Spinal cord (tissue), 10 donors: ENCODE measurements around the gene TOMM34. TPM values are rescaled to one million over a fixed set of nuclear protein-coding genes. Genes with fewer than 3 reads are reported as not detected.

Source experiments
- DNase-seq, 6 donors: peaks; one replicate each; pipeline versions ENCODE4 v3.0.0 to v3.0.0-alpha.2; 2013 to 2015; ENCODE audit warnings: low spot score in 6 of 6, low read depth in 4 of 6
- H3K27ac ChIP-seq: one replicate; pipeline ENCODE4 v1.5.1; 2013; ENCODE audit warnings: low read depth, low read length, control low read depth
- H3K27me3 ChIP-seq: one replicate; pipeline ENCODE4 v1.6.1; 2013; ENCODE audit warnings: low read length; ENCODE audit not compliant: control insufficient read depth, insufficient read depth
- H3K36me3 ChIP-seq: one replicate; pipeline ENCODE4 v1.6.1; 2013; ENCODE audit warnings: low read length; ENCODE audit not compliant: control insufficient read depth, insufficient read depth
- H3K4me1 ChIP-seq: one replicate; pipeline ENCODE4 v1.6.1; 2013; ENCODE audit warnings: low read length; ENCODE audit not compliant: control insufficient read depth, insufficient read depth
- H3K4me3 ChIP-seq: one replicate; pipeline ENCODE4 v1.5.1; 2013; ENCODE audit warnings: low read depth, low read length, control low read depth
- H3K9me3 ChIP-seq: one replicate; pipeline ENCODE4 v1.6.1; 2013; ENCODE audit warnings: low read length; ENCODE audit not compliant: control insufficient read depth, insufficient read depth
- WGBS: methylation state at CpG from one replicate; pipeline ENCODE4 v1.1.5; 2013; ENCODE audit warnings: missing lambda C conversion rate; ENCODE audit not compliant: insufficient coverage; 5-methylcytosine and 5-hydroxymethylcytosine counted together
- polyA plus RNA-seq, 2 donors: library from polyadenylated mRNA; unstranded; fragments of 120-200 nt; gene quantifications; one replicate each; pipeline ENCODE4 v1.2.1, GENCODE V29; 2013; ENCODE audit not compliant: insufficient read length in 2 of 2
- total RNA-seq, 2 donors: library from RNA; depleted of rRNA in 1 of 2; stranded (reverse); fragments of 120-200 nt in 1 of 2; fragments of >200 nt in 1 of 2; gene quantifications; one replicate each; pipeline versions ENCODE4 v1.2.3 to v1.2.4, GENCODE V29; 2013 to 2014
- donor health status: healthy.

TOMM34 gene
- total and polyA plus RNA-seq, 4 donors: 10.8 to 28.5 (median 25.9) TPM

GRCh38 chr20:44938637-44939036, 21.6 kb downstream of the TOMM34 start:
- Histone ChIP-seq H3K4me3 (no peak overlapping the region), H3K27me3 (no peaks in the 10 kb centered on the region), H3K9me3 (no peaks in the 10 kb centered on the region), H3K4me1 (no peaks in the 10 kb centered on the region), H3K27ac (no peak overlapping the region), H3K36me3 (peaks cover 52% of the 10 kb centered on the region)
- 84% methylated on average over 9 of the region's 9 CpGs for WGBS
- no peak for DNase-seq

GRCh38 chr20:44936510-44936909, 23.7 kb downstream of the TOMM34 start:
- H3K27me3 ChIP-seq: no peaks in the 10 kb centered on the region
- H3K4me3 ChIP-seq: no peak overlapping the region
- H3K4me1 ChIP-seq: no peaks in the 10 kb centered on the region
- no peak overlapping the region for H3K27ac ChIP-seq
- 91% methylated on average over 10 of the region's 10 CpGs for WGBS
- no peaks in the 10 kb centered on the region for H3K9me3 ChIP-seq
- H3K36me3 ChIP-seq: peaks cover 46% of the 10 kb centered on the region
- no peak for DNase-seq

GRCh38 chr20:44932916-44933315, 27.3 kb downstream of the TOMM34 start:
- Histone ChIP-seq H3K27ac (no peak overlapping the region), H3K9me3 (no peaks in the 10 kb centered on the region), H3K4me1 (no peaks in the 10 kb centered on the region), H3K36me3 (peaks cover 42% of the 10 kb centered on the region), H3K4me3 (no peak overlapping the region), H3K27me3 (no peaks in the 10 kb centered on the region)
- 99% methylated on average over 8 of the region's 8 CpGs for WGBS
- no peak for DNase-seq

- DNase-seq: no peak
- Histone ChIP-seq H3K27me3 (no peaks in the 10 kb centered on the region), H3K27ac (no peak overlapping the region), H3K4me3 (no peak overlapping the region), H3K9me3 (no peaks in the 10 kb centered on the region), H3K4me1 (no peaks in the 10 kb centered on the region), H3K36me3 (peaks cover 32% of the 10 kb centered on the region)
- WGBS: 82% methylated on average over 1 of the region's 3 CpGs
Measured at GRCh38 chr20:44931911-44932310, 28.3 kb downstream of the TOMM34 start.

DNA sequence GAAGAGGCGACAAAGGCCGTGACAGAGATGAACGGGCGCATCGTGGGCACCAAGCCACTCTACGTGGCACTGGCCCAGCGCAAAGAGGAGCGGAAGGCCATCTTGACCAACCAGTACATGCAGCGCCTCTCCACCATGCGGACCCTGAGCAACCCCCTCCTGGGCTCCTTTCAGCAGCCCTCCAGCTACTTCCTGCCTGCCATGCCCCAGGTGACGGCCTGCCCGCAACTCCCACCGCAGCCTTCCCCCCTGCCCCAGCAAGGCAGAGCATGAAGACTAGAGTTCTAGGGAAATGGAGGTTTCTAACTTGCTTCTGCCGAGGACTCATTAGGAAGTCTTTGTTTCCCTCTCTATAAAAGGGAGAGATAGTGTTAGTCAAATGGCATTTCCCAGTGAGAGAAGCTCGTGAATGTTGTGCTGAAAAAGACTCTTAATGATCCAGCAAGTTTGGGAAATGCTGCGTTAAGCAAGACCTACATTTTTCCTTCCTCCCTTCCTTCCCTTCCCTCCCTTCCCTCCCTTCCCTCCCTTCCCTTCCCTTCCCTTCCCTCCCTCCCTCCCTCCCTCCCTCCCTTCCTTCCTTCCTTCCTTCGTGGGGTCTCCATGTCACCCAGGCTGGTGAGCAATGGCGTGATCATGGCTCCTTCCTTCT, 29.6 kb downstream of the TOMM34 start:
- Histone ChIP-seq H3K36me3 (peaks cover 28% of the 10 kb centered on the region), H3K27ac (no peak overlapping the region), H3K4me3 (no peak overlapping the region), H3K9me3 (no peaks in the 10 kb centered on the region), H3K27me3 (no peaks in the 10 kb centered on the region), H3K4me1 (no peaks in the 10 kb centered on the region)
- no peak for DNase-seq
- 87% methylated on average over 9 of the region's 18 CpGs for WGBS

DNA sequence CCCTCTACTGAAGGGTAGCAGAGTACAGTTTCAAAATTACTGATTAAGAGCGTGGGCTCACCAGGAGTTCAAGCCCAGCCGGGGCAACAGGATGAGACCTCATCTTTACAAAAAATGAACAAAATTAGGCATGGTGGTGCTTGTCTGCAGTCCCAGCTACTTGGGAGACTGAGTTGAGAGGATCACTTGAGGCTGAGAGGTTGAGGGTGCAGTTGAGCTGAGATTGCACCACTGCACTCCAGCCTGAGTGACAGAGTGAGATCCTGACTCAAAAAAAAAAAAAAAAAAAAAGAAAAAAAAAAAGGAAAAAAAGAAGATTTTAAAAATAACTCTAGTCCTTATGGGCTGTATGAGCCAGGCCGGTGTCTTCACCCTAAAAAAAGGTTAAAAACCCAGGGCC, 31.6 kb downstream of the TOMM34 start:
- Histone ChIP-seq H3K27me3 (no peaks in the 10 kb centered on the region), H3K36me3 (peaks cover 36% of the 10 kb centered on the region), H3K4me1 (no peaks in the 10 kb centered on the region), H3K27ac (no peak overlapping the region), H3K9me3 (no peaks in the 10 kb centered on the region), H3K4me3 (no peak overlapping the region)
- DNase-seq: no peak
- WGBS: 74% methylated on average over 3 of the region's 3 CpGs

DNA sequence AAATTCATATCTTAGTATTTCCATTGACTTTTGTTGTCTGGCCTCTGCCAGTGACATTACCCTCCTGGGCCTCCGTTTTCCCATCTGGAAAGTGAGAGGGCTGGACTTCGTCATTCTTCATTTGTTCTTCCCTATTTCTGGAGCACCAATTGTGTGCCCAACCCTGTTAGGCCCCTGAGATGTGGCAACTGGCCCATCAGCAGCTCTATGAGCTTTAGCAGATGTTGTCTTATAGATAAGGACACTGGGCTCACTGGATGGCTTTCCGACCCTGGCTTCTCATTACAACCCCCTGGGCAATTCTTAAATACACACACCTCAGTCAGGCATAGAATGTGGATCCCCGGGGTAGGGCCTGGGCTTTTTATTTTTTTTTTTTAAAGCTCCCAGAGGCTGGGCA, 35.7 kb downstream of the TOMM34 start:
- H3K4me3 ChIP-seq: no peak overlapping the region
- peaks cover 23% of the 10 kb centered on the region for H3K36me3 ChIP-seq
- DNase-seq: no peak
- H3K27me3 ChIP-seq: no peaks in the 10 kb centered on the region
- 78% methylated on average over 2 of the region's 4 CpGs for WGBS
- no peak overlapping the region for H3K27ac ChIP-seq
- no peaks in the 10 kb centered on the region for H3K9me3 ChIP-seq
- no peaks in the 10 kb centered on the region for H3K4me1 ChIP-seq

DNA sequence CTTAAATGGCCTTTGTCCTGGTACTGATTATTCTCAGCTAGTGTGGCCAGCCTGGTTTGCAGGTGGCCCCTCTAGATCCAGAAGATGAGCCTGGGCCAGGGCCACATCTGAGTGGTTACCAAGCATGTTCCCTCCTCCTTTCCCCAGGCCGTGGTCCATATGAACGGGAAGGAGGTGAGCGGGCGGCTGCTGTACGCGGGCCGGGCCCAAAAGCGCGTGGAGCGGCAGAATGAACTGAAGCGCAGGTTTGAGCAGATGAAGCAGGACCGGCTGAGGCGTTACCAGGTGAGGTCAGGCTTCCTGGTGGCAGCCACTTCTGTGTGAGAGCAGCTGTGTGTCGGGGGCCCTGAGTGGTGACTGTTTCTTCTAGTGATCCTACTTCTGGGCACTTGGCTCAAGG, 38.8 kb downstream of the TOMM34 start:
- 96% methylated on average over 13 of the region's 14 CpGs for WGBS
- peaks cover 33% of the 10 kb centered on the region for H3K36me3 ChIP-seq
- no peaks in the 10 kb centered on the region for H3K4me1 ChIP-seq
- no peak overlapping the region for H3K4me3 ChIP-seq
- H3K27me3 ChIP-seq: no peaks in the 10 kb centered on the region
- DNase-seq: no peak
- H3K27ac ChIP-seq: no peak overlapping the region
- H3K9me3 ChIP-seq: no peaks in the 10 kb centered on the region

DNA sequence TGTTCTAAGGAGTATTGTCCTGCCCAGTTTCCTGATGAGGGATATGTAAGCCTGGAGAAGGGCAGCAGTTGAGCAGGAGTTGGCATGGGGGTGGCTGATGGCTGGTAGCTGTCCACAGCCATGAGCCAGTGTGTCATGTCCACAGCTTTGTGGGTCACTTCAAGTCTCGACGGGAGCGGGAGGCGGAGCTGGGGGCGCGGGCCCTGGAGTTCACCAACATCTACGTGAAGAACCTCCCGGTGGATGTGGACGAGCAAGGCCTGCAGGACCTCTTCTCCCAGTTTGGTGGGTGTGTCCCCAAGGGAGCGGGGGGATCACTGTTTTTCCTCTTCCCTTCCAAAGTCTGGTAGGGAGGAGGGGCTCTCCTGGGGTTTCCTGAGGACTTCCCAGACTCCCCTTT, 41.4 kb downstream of the TOMM34 start:
- Histone ChIP-seq H3K27me3 (no peaks in the 10 kb centered on the region), H3K9me3 (no peaks in the 10 kb centered on the region), H3K4me1 (no peaks in the 10 kb centered on the region), H3K4me3 (no peak overlapping the region), H3K36me3 (peaks cover 23% of the 10 kb centered on the region), H3K27ac (no peak overlapping the region)
- 97% methylated on average over 9 of the region's 10 CpGs for WGBS
- DNase-seq: no peak

DNA sequence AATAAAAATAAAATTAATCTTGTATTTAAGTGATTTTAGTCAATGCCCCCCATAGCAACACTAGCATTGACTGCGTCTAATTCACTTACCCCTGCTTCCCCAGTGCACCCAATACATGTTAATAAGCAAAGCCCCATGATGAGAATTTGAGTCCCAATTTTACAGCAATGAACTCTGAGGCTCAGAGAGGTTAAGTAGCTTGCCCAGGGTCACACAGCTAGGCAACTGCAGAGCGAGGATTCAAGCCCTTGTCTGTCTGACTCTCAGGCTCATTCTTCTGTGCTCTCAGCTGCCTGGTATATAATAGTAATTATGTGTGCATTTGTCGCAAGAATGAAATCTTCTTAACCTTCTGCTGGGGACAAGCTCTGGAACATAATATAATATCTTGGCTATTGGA, 41.9 kb downstream of the TOMM34 start:
- DNase-seq: no peak
- no peaks in the 10 kb centered on the region for H3K4me1 ChIP-seq
- peaks cover 19% of the 10 kb centered on the region for H3K36me3 ChIP-seq
- H3K27me3 ChIP-seq: no peaks in the 10 kb centered on the region
- H3K27ac ChIP-seq: no peak overlapping the region
- no peak overlapping the region for H3K4me3 ChIP-seq
- WGBS: 100% methylated on average over 1 of the region's 3 CpGs
- H3K9me3 ChIP-seq: no peaks in the 10 kb centered on the region
